Measurements from ENCODE around the gene TRIM42.

Gene TRIM42

DNA sequence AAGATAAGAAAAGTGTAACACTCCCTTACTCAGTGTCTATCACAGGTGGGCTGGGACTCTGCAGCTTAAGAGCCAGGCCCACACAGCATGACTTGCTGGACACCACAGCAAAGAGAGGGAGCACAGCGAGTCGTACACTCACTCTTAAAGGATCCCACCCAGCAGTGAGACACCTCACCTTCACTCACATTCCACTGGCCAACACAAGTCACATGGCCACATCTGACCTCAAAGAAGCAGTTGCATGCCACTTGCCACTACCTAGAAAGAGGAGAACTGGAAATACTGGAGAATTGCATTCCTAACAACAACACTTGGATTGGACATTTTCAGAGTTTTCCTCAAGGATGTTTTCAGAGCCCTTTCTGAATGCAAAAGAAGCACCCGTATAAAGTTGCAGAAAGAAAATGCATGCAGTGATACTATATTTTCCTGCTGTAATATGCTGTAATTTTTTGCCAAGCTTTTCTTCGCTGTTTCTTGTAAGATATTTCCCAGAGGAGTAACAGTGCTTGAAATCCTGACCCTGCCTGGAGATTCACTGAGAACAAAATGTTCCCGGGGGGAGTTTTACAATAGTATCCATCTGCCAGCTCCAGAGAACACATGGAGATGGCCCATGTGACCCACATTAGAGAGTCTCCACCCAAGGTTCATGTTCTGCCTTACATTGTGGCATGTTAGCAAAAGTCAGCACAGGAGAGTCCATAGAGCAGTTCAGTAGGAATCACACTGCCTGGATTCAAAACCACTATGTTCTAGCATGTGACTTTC is 42.2 kb downstream of the TRIM42 start:
- H3K27ac ChIP-seq: peak overlapping the region in 1 of 2 donors; percentile 22
- H3K4me3 ChIP-seq: no peak overlapping the region
- TF ChIP-seq, protein P1, sequence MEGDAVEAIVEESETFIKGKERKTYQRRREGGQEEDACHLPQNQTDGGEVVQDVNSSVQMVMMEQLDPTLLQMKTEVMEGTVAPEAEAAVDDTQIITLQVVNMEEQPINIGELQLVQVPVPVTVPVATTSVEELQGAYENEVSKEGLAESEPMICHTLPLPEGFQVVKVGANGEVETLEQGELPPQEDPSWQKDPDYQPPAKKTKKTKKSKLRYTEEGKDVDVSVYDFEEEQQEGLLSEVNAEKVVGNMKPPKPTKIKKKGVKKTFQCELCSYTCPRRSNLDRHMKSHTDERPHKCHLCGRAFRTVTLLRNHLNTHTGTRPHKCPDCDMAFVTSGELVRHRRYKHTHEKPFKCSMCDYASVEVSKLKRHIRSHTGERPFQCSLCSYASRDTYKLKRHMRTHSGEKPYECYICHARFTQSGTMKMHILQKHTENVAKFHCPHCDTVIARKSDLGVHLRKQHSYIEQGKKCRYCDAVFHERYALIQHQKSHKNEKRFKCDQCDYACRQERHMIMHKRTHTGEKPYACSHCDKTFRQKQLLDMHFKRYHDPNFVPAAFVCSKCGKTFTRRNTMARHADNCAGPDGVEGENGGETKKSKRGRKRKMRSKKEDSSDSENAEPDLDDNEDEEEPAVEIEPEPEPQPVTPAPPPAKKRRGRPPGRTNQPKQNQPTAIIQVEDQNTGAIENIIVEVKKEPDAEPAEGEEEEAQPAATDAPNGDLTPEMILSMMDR (IDR thresholded peaks at IDR 0.05): no peak
- no peak for DNase-seq (ENCODE audit: low spot score)

DNA sequence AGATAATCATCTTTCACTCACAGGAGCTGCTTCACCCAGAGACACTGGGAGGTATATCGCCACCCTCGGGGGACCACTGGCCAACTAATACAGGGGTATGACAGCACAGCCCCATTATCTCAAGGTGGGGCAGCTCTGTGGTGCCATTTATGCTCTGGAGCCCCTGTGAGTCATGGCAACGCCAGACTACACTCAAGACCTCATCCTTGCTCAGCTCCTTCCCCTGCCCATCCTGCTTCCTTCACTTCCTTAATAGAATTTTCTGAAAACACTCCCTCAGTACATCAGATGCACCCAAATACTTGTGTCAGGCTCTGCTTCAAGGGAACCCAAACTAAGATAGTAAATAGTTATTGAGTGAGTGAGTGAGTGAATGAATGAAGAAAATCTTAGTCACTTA is 45.7 kb downstream of the TRIM42 start:
- no peak overlapping the region for H3K4me3 ChIP-seq
- TF ChIP-seq, protein P1 (IDR thresholded peaks at IDR 0.05): no peak
- DNase-seq (ENCODE audit: low spot score): no peak
- H3K27ac ChIP-seq: no peak overlapping the region

DNA sequence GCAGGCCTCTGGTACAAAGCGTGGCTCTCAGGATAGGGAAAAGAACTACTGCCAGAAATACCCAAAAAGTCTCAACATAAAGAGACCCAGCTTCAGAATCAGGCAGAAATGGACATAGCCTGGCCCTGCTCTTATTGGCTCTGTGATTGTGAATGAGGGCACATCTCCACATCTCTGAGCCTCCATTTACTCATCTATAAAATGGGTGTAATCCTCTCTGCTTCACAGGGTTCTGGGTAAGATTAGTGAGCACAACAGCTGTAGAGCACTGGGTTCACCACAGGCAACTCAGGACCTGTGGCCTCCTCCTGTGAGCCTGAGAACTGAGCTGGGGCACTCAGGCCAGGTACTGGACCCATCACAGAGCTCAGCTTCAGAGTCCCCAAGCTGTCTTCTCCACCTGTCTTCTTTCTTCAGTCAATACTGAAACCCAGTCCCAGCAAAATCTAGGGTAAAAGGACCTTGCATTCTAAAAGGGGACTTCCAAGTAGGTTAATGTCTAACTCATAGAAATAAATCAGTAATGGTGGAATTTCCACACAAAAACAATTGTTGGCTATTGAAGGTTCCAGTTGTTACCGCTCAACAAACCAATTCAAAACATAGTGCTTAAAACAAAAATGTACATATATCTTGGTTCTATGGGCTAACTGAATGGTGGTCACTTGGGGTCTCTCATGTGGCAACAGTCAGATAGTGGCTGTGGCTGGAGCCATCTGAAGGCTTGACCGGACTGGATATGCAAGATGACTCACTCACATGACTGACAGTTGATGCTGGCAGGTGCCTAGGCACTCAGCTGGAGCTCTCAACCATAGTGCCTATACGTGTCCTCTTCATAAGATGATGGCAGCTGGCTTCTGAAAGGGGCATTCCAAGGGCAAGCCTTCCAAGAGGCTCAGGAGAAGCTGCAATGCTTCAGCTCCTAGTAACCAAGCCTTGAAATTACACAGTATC is 47.3 kb downstream of the TRIM42 start:
- Histone ChIP-seq H3K4me3 (no peak overlapping the region), H3K27ac (no peak overlapping the region)
- TF ChIP-seq, protein P1 (IDR thresholded peaks at IDR 0.05): no peak
- DNase-seq (ENCODE audit: low spot score): no peak

DNA sequence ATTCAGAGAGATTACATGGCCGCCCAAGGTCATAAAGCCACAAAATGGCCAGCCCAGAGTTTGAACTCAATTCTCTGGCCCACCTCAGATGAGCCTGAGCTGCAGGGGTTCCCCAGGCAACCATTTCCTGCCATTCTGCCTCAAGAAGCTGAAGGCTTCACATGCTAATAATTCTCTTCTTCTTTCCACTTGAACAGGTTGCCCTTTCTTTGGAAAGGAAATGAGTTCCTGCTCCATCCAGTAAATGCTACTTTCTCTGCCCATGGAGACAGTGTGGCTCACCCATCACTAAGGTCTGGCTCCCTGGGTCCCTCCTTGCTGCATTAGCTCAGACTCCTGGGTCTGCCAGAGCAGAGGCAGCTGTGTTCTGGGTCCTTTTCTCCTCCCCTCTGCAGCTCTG is 48.2 kb downstream of the TRIM42 start:
- DNase-seq (ENCODE audit: low spot score): no peak
- TF ChIP-seq, protein P1 (IDR thresholded peaks at IDR 0.05): no peak
- no peak overlapping the region for H3K27ac ChIP-seq
- no peak overlapping the region for H3K4me3 ChIP-seq

DNA sequence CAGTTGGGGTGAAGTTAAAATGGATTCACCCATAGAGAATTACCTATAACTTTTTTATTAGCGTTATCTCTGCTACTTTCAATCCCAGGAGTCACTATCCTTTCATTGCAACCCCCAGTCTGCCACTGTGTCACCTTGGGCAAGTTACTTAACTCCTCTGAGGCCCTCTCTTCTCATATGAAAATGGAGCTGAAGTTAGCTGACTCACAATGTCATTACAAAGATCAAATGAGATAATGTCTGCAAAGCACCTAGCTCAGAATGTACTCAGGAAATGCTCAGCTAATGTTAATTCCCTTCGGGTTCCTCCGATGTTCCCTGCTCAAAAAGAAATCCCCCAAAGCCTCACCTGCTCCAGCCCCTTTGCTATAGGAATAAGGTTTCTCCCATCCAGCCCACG is 50.0 kb downstream of the TRIM42 start:
- DNase-seq (ENCODE audit: low spot score): no peak
- H3K4me3 ChIP-seq: no peak overlapping the region
- H3K27ac ChIP-seq: no peak overlapping the region
- TF ChIP-seq, protein P1 (IDR thresholded peaks at IDR 0.05): no peak

DNA sequence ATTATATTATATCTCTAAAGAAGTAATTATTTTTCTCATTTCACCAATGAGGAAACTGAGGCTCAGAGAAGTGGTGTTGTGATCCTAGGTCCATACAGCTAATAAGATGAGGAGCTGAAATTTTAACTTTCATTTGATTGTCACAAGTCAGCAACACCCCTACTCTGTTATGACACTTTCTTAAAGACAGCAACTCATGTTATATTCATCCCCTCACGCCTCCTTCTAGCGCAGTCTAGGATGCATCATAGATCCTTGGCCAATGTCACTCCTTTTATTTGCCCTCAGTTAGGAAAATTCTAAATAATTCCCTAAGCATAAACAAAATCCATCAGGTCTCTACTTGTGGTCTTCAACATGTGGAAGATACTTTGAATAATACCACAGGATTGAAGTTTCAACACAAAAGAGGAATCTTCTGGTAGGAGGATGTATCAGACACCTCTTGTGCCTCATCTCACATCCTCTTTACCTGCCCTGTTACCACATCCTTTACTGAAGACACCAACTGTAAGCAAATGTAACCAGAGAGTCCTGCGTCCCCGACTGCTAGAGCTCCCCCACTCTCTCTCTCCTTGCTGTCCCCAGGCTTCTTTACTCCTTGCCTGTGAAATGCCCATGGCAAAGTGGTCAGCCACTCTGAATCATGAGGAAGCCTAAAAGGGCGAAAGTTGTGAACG is 53.7 kb downstream of the TRIM42 start:
- TF ChIP-seq, protein P1 (IDR thresholded peaks at IDR 0.05): no peak
- no peak for DNase-seq (ENCODE audit: low spot score)
- Histone ChIP-seq H3K27ac (no peak overlapping the region), H3K4me3 (no peak overlapping the region)
